Vagina (tissue), 2 donors: ENCODE measurements around the gene DYNLT1.

Experiments
- CTCF ChIP-seq, 3 experiments: fragments of 450-650 bp in 2 of 3; fragments of 200-600 bp in 1 of 3; sonication (generic) in 1 of 3; IDR thresholded peaks; one replicate each; pipeline ENCODE4 v1.5.1; 2017 to 2019; ENCODE audit warnings: antibody characterized with exemption in 3 of 3, mild to moderate bottlenecking in 2 of 3, moderate library complexity in 2 of 3
- POLR2A ChIP-seq, 2 donors: fragments of 450-650 bp; IDR thresholded peaks; one replicate each; pipeline ENCODE4 v1.6.1; 2017; ENCODE audit warnings: antibody characterized with exemption in 2 of 2, mild to moderate bottlenecking in 2 of 2, moderate library complexity in 2 of 2

- no peak for TF ChIP-seq CTCF (IDR thresholded peaks at IDR 0.05)
- TF ChIP-seq POLR2A (IDR thresholded peaks at IDR 0.05) = no peak
Observed at GRCh38 chr6:158608221-158608620, 36.3 kb downstream of the DYNLT1 start.
